CD8-positive, alpha-beta memory T cell (primary cell): ENCODE results near the gene AK2. TPM values are rescaled to one million over a fixed set of nuclear protein-coding genes. Genes with fewer than 3 reads are reported as not detected.

Experiments used
- CTCF ChIA-PET: fragments of 350-600 bp; sonication (Branson Sonifier 250); formaldehyde crosslinking; loops from one replicate; lab custom pipeline; 2021; ENCODE audit warnings: antibody characterized with exemption; lab: Charles Lee
- POLR2A ChIA-PET: fragments of 350-600 bp; sonication (Branson Sonifier 250); formaldehyde crosslinking; loops from one replicate; lab custom pipeline; 2021; ENCODE audit warnings: antibody characterized with exemption; lab: Charles Lee
- DNase-seq, 5 donors: peaks; one replicate each; pipeline versions ENCODE4 v3.0.0 to v3.0.0-alpha.2; 2020 to 2022; ENCODE audit warnings: mixed read lengths in 1 of 5
- H3K27ac ChIP-seq: one replicate; pipeline ENCODE4 v1.7.0; 2013; ENCODE audit warnings: low read depth, mild to moderate bottlenecking, low read length, moderate library complexity
- H3K27me3 ChIP-seq: 2 replicates; pipeline ENCODE4 v1.7.0; 2013; ENCODE audit warnings: low read length, mild to moderate bottlenecking; ENCODE audit not compliant: insufficient read depth, poor library complexity, severe bottlenecking
- H3K36me3 ChIP-seq: 2 replicates; pipeline ENCODE4 v1.7.0; 2013; ENCODE audit warnings: mild to moderate bottlenecking, low read length, moderate library complexity; ENCODE audit not compliant: insufficient read depth
- H3K4me1 ChIP-seq: 2 replicates; pipeline ENCODE4 v1.7.0; 2013; ENCODE audit warnings: mild to moderate bottlenecking, low read length, moderate library complexity; ENCODE audit not compliant: insufficient read depth
- H3K4me3 ChIP-seq: 2 replicates; pipeline ENCODE4 v1.7.0; 2013; ENCODE audit warnings: mild to moderate bottlenecking, low read length
- H3K9me3 ChIP-seq: 2 replicates; pipeline ENCODE4 v1.7.0; 2013; ENCODE audit warnings: mild to moderate bottlenecking, low read length
- H3K27ac Mint-ChIP-seq, 8 donors: one replicate each; pipeline ENCODE4 v1.8.0; 2020 to 2021; ENCODE audit warnings: mixed read lengths in 8 of 8, mild to moderate bottlenecking in 6 of 8, inconsistent platforms in 3 of 8, moderate library complexity in 3 of 8
- H3K27me3 Mint-ChIP-seq, 2 donors: one replicate each; pipeline ENCODE4 v1.8.0; 2020 to 2021; ENCODE audit warnings: mixed read lengths in 2 of 2, mild to moderate bottlenecking in 1 of 2, moderate library complexity in 1 of 2
- H3K36me3 Mint-ChIP-seq, 3 donors: one replicate each; pipeline ENCODE4 v1.8.0; 2020 to 2021; ENCODE audit warnings: mixed read lengths in 3 of 3, inconsistent platforms in 1 of 3, mild to moderate bottlenecking in 1 of 3
- H3K4me1 Mint-ChIP-seq, 3 donors: one replicate each; pipeline ENCODE4 v1.8.0; 2020 to 2021; ENCODE audit warnings: mixed read lengths in 3 of 3, inconsistent platforms in 1 of 3, mild to moderate bottlenecking in 1 of 3
- H3K4me3 Mint-ChIP-seq, 7 donors: one replicate each; pipeline ENCODE4 v1.8.0; 2020 to 2021; ENCODE audit warnings: mixed read lengths in 7 of 7, mild to moderate bottlenecking in 6 of 7, moderate library complexity in 4 of 7, inconsistent platforms in 2 of 7
- H3K9me3 Mint-ChIP-seq, 5 donors: one replicate each; pipeline ENCODE4 v1.8.0; 2020 to 2022; ENCODE audit warnings: mixed read lengths in 5 of 5, mild to moderate bottlenecking in 3 of 5, moderate library complexity in 2 of 5, inconsistent platforms in 1 of 5
- polyA plus RNA-seq: library from polyadenylated mRNA; unstranded; fragments of 300-500 nt; fragmentation: Illumina TruSeq; gene quantifications from one replicate; pipeline ENCODE4 v1.2.3, GENCODE V29; 2021
- total RNA-seq, 2 experiments: library from RNA; stranded (reverse); gene quantifications; one replicate each; pipeline ENCODE4 v1.2.3, GENCODE V29; 2021

AK2 gene
- total and polyA plus RNA-seq, 3 experiments from 2014 or later: 110 to 305 (median 288) TPM

GRCh38 chr1:33042831-33043230 lies 6.1 kb upstream of the AK2 start:
- Mint-ChIP-seq H3K36me3 (no peaks in the 10 kb centered on the region), H3K27me3 (no peaks in the 10 kb centered on the region), H3K4me1 (peaks cover 8 to 18% (median 16%) of the 10 kb centered on the region in 3 donors), H3K27ac (peak overlapping the region in 2 of 8 donors; percentile 38 to 88), H3K9me3 (no peaks in the 10 kb centered on the region), H3K4me3 (no peak overlapping the region)
- POLR2A ChIA-PET: interaction anchor here (0.6 kb wide), 1 partner anchor 23 kb away, joined by 4 read pairs; no protein-coding TSS in a partner anchor
- Histone ChIP-seq H3K27me3 (no peaks in the 10 kb centered on the region), H3K4me1 (peaks cover 5% of the 10 kb centered on the region), H3K36me3 (no peaks in the 10 kb centered on the region), H3K9me3 (no peaks in the 10 kb centered on the region), H3K4me3 (no peak overlapping the region), H3K27ac (no peak overlapping the region)
- CTCF ChIA-PET: no interaction called here
- DNase-seq: no peak

DNA sequence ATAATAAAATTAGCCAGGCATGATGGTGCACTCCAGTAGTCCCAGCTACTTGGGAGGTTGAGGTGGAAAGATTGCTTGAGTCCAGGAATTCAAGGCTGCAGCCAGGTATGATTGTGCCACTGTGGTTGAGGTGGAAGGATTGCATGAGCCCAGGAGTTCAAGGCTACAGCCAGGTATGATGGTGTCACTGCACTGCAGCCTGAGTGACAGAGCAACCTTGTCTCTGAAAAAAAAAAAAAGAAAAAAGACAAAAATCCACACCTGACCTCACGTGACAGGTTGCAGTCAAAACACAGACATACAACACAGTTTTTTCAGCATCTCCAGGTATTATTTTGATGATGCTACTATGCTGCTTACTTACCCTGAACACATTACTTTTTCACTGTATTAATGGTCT lies 4.3 kb upstream of the AK2 start:
- Mint-ChIP-seq H3K4me1 (peaks cover 16 to 29% (median 26%) of the 10 kb centered on the region in 3 donors), H3K27me3 (no peaks in the 10 kb centered on the region), H3K27ac (no peak overlapping the region), H3K4me3 (no peak overlapping the region), H3K36me3 (peaks cover 0 to 7% (median 0%) of the 10 kb centered on the region in 3 donors), H3K9me3 (no peaks in the 10 kb centered on the region)
- no peak overlapping the region for H3K4me3 ChIP-seq
- H3K36me3 ChIP-seq: no peaks in the 10 kb centered on the region
- ChIA-PET POLR2A (no interaction called here), CTCF (no interaction called here)
- H3K9me3 ChIP-seq: no peaks in the 10 kb centered on the region
- no peak for DNase-seq
- H3K4me1 ChIP-seq: peaks cover 12% of the 10 kb centered on the region
- H3K27me3 ChIP-seq: no peaks in the 10 kb centered on the region
- H3K27ac ChIP-seq: no peak overlapping the region

- Histone ChIP-seq H3K36me3 (no peaks in the 10 kb centered on the region), H3K9me3 (no peaks in the 10 kb centered on the region), H3K27me3 (no peaks in the 10 kb centered on the region), H3K4me3 (no peak overlapping the region), H3K4me1 (peaks cover 19% of the 10 kb centered on the region), H3K27ac (no peak overlapping the region)
- Mint-ChIP-seq H3K4me3 (peak overlapping the region in 1 of 7 donors; percentile 43), H3K27me3 (no peaks in the 10 kb centered on the region), H3K27ac (peak overlapping the region in 1 of 8 donors; percentile 68), H3K4me1 (peaks cover 21 to 31% (median 28%) of the 10 kb centered on the region in 3 donors), H3K36me3 (peaks cover 0 to 8% (median 0%) of the 10 kb centered on the region in 3 donors), H3K9me3 (no peaks in the 10 kb centered on the region)
- CTCF ChIA-PET: no interaction called here
- no peak for DNase-seq
- POLR2A ChIA-PET: no interaction called here
Observed at GRCh38 chr1:33039840-33040239, 3.2 kb upstream of the AK2 start.

DNA sequence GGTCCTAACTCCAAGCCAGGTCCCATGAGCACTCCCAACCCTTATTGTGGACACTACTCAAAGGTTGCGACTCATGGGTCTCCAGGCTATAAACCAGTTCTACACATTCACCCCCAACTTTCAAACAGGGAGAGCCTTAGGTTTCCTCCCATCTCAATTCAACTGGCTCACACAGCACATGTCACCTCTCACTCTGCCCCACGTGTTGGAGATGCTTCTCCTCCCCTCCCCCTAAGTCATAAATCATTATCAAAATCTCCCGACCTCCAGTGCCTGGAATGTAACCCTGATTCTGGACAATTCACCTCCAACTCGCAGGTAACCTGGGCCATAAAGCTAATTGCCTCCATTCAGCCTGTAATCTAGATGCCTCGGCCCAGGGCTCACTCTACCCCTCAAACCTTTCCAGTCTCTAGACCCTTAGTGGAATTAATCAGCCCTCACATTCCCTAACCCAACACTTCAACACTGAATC lies 595 bp downstream of the AK2 start:
- Histone ChIP-seq H3K36me3 (peaks cover 10% of the 10 kb centered on the region), H3K4me1 (peaks cover 42% of the 10 kb centered on the region), H3K9me3 (no peaks in the 10 kb centered on the region), H3K4me3 (peak overlapping the region; percentile 95), H3K27ac (peak overlapping the region; percentile 91), H3K27me3 (no peaks in the 10 kb centered on the region)
- ChIA-PET CTCF (no interaction called here), POLR2A (no interaction called here)
- Mint-ChIP-seq H3K27me3 (no peaks in the 10 kb centered on the region), H3K4me1 (peaks cover 45 to 57% (median 56%) of the 10 kb centered on the region in 3 donors), H3K36me3 (peaks cover 0 to 25% (median 3%) of the 10 kb centered on the region in 3 donors), H3K27ac (peak overlapping the region; percentile 11 to 98 (median 96)), H3K4me3 (peak overlapping the region; percentile 92 to 99 (median 98)), H3K9me3 (no peaks in the 10 kb centered on the region)
- DNase-seq: no peak

DNA sequence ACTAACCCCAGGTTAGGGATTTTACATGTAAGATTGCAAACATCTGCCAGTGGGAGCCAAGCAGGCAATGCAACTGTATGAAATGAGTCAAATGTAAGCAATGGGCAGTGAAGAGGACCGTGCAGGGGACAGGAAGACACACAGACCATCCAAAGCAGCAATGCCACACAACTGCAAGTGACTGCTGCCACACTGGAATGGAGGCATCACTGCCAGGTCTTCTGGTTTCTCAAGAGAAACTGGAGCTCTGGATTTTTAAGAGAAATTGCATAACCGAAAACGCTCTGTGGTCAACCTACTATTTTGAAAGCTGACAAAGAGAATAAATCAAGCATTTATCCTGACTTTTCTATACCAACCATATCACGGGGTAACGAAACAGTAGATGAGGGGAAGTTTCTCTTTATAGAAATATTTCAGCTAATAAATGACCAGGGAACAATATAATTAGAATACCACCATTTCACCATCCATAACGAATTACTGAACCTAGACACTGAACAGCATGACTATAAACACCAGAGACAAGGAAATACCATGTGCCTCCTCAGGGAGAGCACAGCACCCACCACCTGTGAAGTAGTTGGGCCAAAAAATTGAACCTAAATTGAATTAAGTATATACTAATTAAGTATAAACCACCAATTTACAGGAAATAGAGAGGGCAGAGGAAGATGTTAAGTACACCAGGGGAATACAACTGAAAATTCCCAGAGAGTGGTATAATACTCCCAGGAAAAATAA lies 4.4 kb downstream of the AK2 start:
- H3K36me3 ChIP-seq: peaks cover 14% of the 10 kb centered on the region
- Mint-ChIP-seq H3K9me3 (no peaks in the 10 kb centered on the region), H3K27me3 (no peaks in the 10 kb centered on the region), H3K36me3 (peaks cover 0 to 52% (median 6%) of the 10 kb centered on the region in 3 donors), H3K27ac (peak overlapping the region in 4 of 8 donors; percentile 2 to 39 (median 14)), H3K4me3 (peak overlapping the region in 2 of 7 donors; percentile 14 to 17), H3K4me1 (peaks cover 66 to 85% (median 82%) of the 10 kb centered on the region in 3 donors)
- ChIA-PET POLR2A (interaction anchor here (0.6 kb wide), 1 partner anchor 313 kb away, joined by 3 read pairs; no protein-coding TSS in a partner anchor), CTCF (no interaction called here)
- H3K4me3 ChIP-seq: no peak overlapping the region
- no peaks in the 10 kb centered on the region for H3K9me3 ChIP-seq
- no peaks in the 10 kb centered on the region for H3K27me3 ChIP-seq
- no peak for DNase-seq
- peaks cover 41% of the 10 kb centered on the region for H3K4me1 ChIP-seq
- no peak overlapping the region for H3K27ac ChIP-seq

GRCh38 chr1:33031506-33031905 lies 5.2 kb downstream of the AK2 start:
- Mint-ChIP-seq H3K4me1 (peaks cover 60 to 81% (median 74%) of the 10 kb centered on the region in 3 donors), H3K4me3 (no peak overlapping the region), H3K27ac (peak overlapping the region in 1 of 8 donors; percentile 20), H3K9me3 (no peaks in the 10 kb centered on the region), H3K36me3 (peaks cover 0 to 51% (median 6%) of the 10 kb centered on the region in 3 donors), H3K27me3 (no peaks in the 10 kb centered on the region)
- no peaks in the 10 kb centered on the region for H3K9me3 ChIP-seq
- peaks cover 38% of the 10 kb centered on the region for H3K4me1 ChIP-seq
- H3K27me3 ChIP-seq: no peaks in the 10 kb centered on the region
- POLR2A ChIA-PET: no interaction called here
- H3K4me3 ChIP-seq: no peak overlapping the region
- CTCF ChIA-PET: no interaction called here
- H3K36me3 ChIP-seq: peaks cover 14% of the 10 kb centered on the region
- DNase-seq: no peak
- no peak overlapping the region for H3K27ac ChIP-seq

DNA sequence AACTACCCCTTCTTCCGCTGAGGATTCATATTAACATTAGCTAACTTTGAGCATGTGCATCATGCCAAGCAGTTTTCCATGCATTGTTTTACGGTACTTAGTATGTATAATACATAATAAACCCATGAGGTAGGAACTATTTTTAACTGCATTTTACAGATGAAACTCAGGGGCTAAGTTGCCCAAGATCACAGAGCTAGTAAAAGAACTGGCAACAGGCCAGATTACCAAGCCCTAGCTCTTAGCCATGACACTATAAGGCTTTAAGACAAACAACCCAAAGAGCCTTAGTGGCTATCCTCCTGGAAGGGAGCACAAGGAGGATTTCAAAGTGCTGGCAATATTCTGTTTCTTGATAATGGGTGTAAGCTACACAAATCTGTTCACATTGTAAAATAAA lies 6.1 kb downstream of the AK2 start:
- H3K4me3 ChIP-seq: no peak overlapping the region
- no peak overlapping the region for H3K4me3 Mint-ChIP-seq
- H3K4me1 Mint-ChIP-seq: peaks cover 56 to 81% (median 72%) of the 10 kb centered on the region in 3 donors
- H3K36me3 Mint-ChIP-seq: peaks cover 0 to 51% (median 6%) of the 10 kb centered on the region in 3 donors
- H3K27ac Mint-ChIP-seq: peak overlapping the region in 1 of 8 donors; percentile 38
- H3K27ac ChIP-seq: no peak overlapping the region
- peaks cover 34% of the 10 kb centered on the region for H3K4me1 ChIP-seq
- no peaks in the 10 kb centered on the region for H3K27me3 Mint-ChIP-seq
- no peaks in the 10 kb centered on the region for H3K9me3 Mint-ChIP-seq
- H3K36me3 ChIP-seq: peaks cover 14% of the 10 kb centered on the region
- H3K9me3 ChIP-seq: no peaks in the 10 kb centered on the region
- no peak for DNase-seq
- ChIA-PET POLR2A (no interaction called here), CTCF (interaction anchor here (1.1 to 1.9 kb wide), 2 partner anchors 24 to 25 kb away, joined by 3 to 5 read pairs; no protein-coding TSS in a partner anchor)
- H3K27me3 ChIP-seq: no peaks in the 10 kb centered on the region

DNA sequence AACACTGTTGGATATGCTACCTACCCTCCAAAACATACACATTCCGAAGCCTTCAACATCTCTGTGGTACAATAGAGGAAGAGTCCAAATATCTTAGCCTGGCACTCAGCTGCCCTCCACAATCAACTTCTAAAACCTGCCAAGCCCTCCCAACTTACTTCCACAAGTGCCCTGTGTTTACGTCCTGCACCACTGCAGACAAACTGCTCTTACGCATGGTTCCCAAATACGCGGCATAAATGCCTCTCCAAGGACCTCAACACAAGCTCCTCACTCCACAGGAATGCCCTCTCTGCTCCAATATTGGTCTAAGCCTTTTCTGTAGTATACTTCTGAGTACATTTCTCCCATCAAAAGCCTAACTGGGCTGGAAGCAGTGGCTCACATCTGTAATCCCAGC lies 6.8 kb downstream of the AK2 start:
- Histone ChIP-seq H3K4me3 (no peak overlapping the region), H3K27me3 (no peaks in the 10 kb centered on the region), H3K9me3 (no peaks in the 10 kb centered on the region), H3K36me3 (peaks cover 14% of the 10 kb centered on the region), H3K4me1 (peaks cover 33% of the 10 kb centered on the region), H3K27ac (no peak overlapping the region)
- Mint-ChIP-seq H3K27ac (peak overlapping the region in 3 of 8 donors; percentile 39 to 50 (median 40)), H3K36me3 (peaks cover 0 to 51% (median 6%) of the 10 kb centered on the region in 3 donors), H3K9me3 (no peaks in the 10 kb centered on the region), H3K27me3 (no peaks in the 10 kb centered on the region), H3K4me1 (peaks cover 54 to 81% (median 72%) of the 10 kb centered on the region in 3 donors), H3K4me3 (peak overlapping the region in 1 of 7 donors; percentile 20)
- POLR2A ChIA-PET: no interaction called here
- CTCF ChIA-PET: interaction anchor here (1.9 kb wide), 1 partner anchor 26 kb away, joined by 5 read pairs; no protein-coding TSS in a partner anchor
- no peak for DNase-seq
